ENCODE results near the gene LAMA4.

The LAMA4 gene

GRCh38 chr6:112291161-112291762 is 36.9 kb upstream of the LAMA4 start:
- no peak overlapping the region for H3K27ac ChIP-seq (replicated peaks; ENCODE audit: low read length)
- no peak overlapping the region for H2AK5ac ChIP-seq (ENCODE audit: low read depth, low read length)
- H3K4me1 ChIP-seq (ENCODE audit: control insufficient read depth in 2 of 2, insufficient read depth in 1 of 2, low read depth in 1 of 2, low read length in 2 of 2): peaks cover 6 to 8% of the 10 kb centered on the region in 2 donors
- no peak overlapping the region for H3K4me3 ChIP-seq (ENCODE audit: low read length in 2 of 2)
- no peaks in the 10 kb centered on the region for H3K27me3 ChIP-seq (ENCODE audit: control insufficient read depth in 3 of 3, insufficient read depth in 3 of 3, low read depth in 1 of 3, low read length in 3 of 3)
- H3K36me3 ChIP-seq (replicated peaks in 1 of 2; ENCODE audit: control insufficient read depth in 2 of 2, insufficient read depth in 2 of 2, low read length in 2 of 2): no peaks in the 10 kb centered on the region
- H2AFZ ChIP-seq (ENCODE audit: low read length): no peak overlapping the region
- no peaks in the 10 kb centered on the region for H3K9me3 ChIP-seq (replicated peaks in 1 of 2; ENCODE audit: control insufficient read depth in 2 of 2, insufficient read depth in 1 of 2, low read depth in 1 of 2, low read length in 2 of 2)
- H2BK12ac ChIP-seq (ENCODE audit: low read length): no peak overlapping the region
- no peak overlapping the region for H2BK120ac ChIP-seq (ENCODE audit: low read depth, low read length)
- no CpG with 5 or more reads among the region's 1 CpG for WGBS, 2 donors (ENCODE audit: extremely low coverage in 2 of 2, insufficient read length in 2 of 2, insufficient replicate concordance in 1 of 2)
- no peak overlapping the region for H3K14ac ChIP-seq (ENCODE audit: low read length)
- no peaks in the 10 kb centered on the region for H3K79me1 ChIP-seq (ENCODE audit: low read depth, low read length)
- no peak overlapping the region for H3K9ac ChIP-seq (ENCODE audit: low read depth, low read length, poor library complexity)
- H4K91ac ChIP-seq (ENCODE audit: low read depth, low read length, poor library complexity): no peak overlapping the region
- H4K8ac ChIP-seq (ENCODE audit: low read depth, low read length): no peak overlapping the region
- H3K23ac ChIP-seq (ENCODE audit: low read depth, low read length, poor library complexity): no peak overlapping the region
- no peak for DNase-seq (ENCODE audit: low spot score)
- no peak overlapping the region for H2BK15ac ChIP-seq (ENCODE audit: low read length)
- no peak overlapping the region for H3K4me2 ChIP-seq (ENCODE audit: insufficient read depth, low read length, poor library complexity, severe bottlenecking)
- no peak overlapping the region for H2BK5ac ChIP-seq (ENCODE audit: low read length)
- no peak overlapping the region for H3K4ac ChIP-seq (ENCODE audit: low read length)
- no peak overlapping the region for H3K18ac ChIP-seq (ENCODE audit: low read length)

GRCh38 chr6:112289038-112289566 is 34.7 kb upstream of the LAMA4 start:
- DNase-seq (ENCODE audit: low spot score): no peak
- WGBS, 2 donors (ENCODE audit: extremely low coverage in 2 of 2, insufficient read length in 2 of 2, insufficient replicate concordance in 1 of 2): no CpG with 5 or more reads among the region's 4 CpGs
- no peak overlapping the region for H3K27ac ChIP-seq (replicated peaks; ENCODE audit: low read length)

GRCh38 chr6:112288475-112288874 is 34.1 kb upstream of the LAMA4 start:
- H2AK5ac ChIP-seq (ENCODE audit: low read depth, low read length): no peak overlapping the region
- no peak overlapping the region for H3K4me2 ChIP-seq (ENCODE audit: insufficient read depth, low read length, poor library complexity, severe bottlenecking)
- no peak overlapping the region for H3K14ac ChIP-seq (ENCODE audit: low read length)
- H2BK12ac ChIP-seq (ENCODE audit: low read length): no peak overlapping the region
- peak overlapping the region; percentile 86 for H2AFZ ChIP-seq (ENCODE audit: low read length)
- no peak overlapping the region for H4K8ac ChIP-seq (ENCODE audit: low read depth, low read length)
- no peaks in the 10 kb centered on the region for H3K9me3 ChIP-seq (replicated peaks in 1 of 2; ENCODE audit: control insufficient read depth in 2 of 2, insufficient read depth in 1 of 2, low read depth in 1 of 2, low read length in 2 of 2)
- H2BK5ac ChIP-seq (ENCODE audit: low read length): no peak overlapping the region
- H3K18ac ChIP-seq (ENCODE audit: low read length): no peak overlapping the region
- no peak overlapping the region for H2BK120ac ChIP-seq (ENCODE audit: low read depth, low read length)
- no peak overlapping the region for H2BK15ac ChIP-seq (ENCODE audit: low read length)
- H3K4ac ChIP-seq (ENCODE audit: low read length): no peak overlapping the region
- H3K9ac ChIP-seq (ENCODE audit: low read depth, low read length, poor library complexity): no peak overlapping the region
- H3K36me3 ChIP-seq (replicated peaks in 1 of 2; ENCODE audit: control insufficient read depth in 2 of 2, insufficient read depth in 2 of 2, low read length in 2 of 2): no peaks in the 10 kb centered on the region
- no peak overlapping the region for H3K23ac ChIP-seq (ENCODE audit: low read depth, low read length, poor library complexity)
- H3K27me3 ChIP-seq (ENCODE audit: control insufficient read depth in 3 of 3, insufficient read depth in 3 of 3, low read depth in 1 of 3, low read length in 3 of 3): no peaks in the 10 kb centered on the region
- no peak for DNase-seq (ENCODE audit: low spot score)
- no peak overlapping the region for H4K91ac ChIP-seq (ENCODE audit: low read depth, low read length, poor library complexity)
- no peak overlapping the region for H3K27ac ChIP-seq (replicated peaks; ENCODE audit: low read length)
- no peak overlapping the region for H3K4me3 ChIP-seq (ENCODE audit: low read length in 2 of 2)
- H3K79me1 ChIP-seq (ENCODE audit: low read depth, low read length): no peaks in the 10 kb centered on the region
- H3K4me1 ChIP-seq (ENCODE audit: control insufficient read depth in 2 of 2, insufficient read depth in 1 of 2, low read depth in 1 of 2, low read length in 2 of 2): peaks cover 6 to 8% of the 10 kb centered on the region in 2 donors

More at GRCh38 chr6:112289038-112289566, 34.7 kb upstream of the LAMA4 start:
- Histone ChIP-seq H2BK15ac (ENCODE audit: low read length) (no peak overlapping the region), H2BK120ac (ENCODE audit: low read depth, low read length) (no peak overlapping the region), H3K9me3 (replicated peaks in 1 of 2; ENCODE audit: control insufficient read depth in 2 of 2, insufficient read depth in 1 of 2, low read depth in 1 of 2, low read length in 2 of 2) (no peaks in the 10 kb centered on the region), H3K9ac (ENCODE audit: low read depth, low read length, poor library complexity) (no peak overlapping the region), H3K36me3 (replicated peaks in 1 of 2; ENCODE audit: control insufficient read depth in 2 of 2, insufficient read depth in 2 of 2, low read length in 2 of 2) (no peaks in the 10 kb centered on the region), H4K91ac (ENCODE audit: low read depth, low read length, poor library complexity) (no peak overlapping the region), H3K79me1 (ENCODE audit: low read depth, low read length) (no peaks in the 10 kb centered on the region), H2BK12ac (ENCODE audit: low read length) (no peak overlapping the region), H3K23ac (ENCODE audit: low read depth, low read length, poor library complexity) (no peak overlapping the region), H3K4me1 (ENCODE audit: control insufficient read depth in 2 of 2, insufficient read depth in 1 of 2, low read depth in 1 of 2, low read length in 2 of 2) (peaks cover 6 to 8% of the 10 kb centered on the region in 2 donors), H3K14ac (ENCODE audit: low read length) (no peak overlapping the region), H2BK5ac (ENCODE audit: low read length) (peak overlapping the region; percentile 26), H3K4ac (ENCODE audit: low read length) (no peak overlapping the region), H3K4me2 (ENCODE audit: insufficient read depth, low read length, poor library complexity, severe bottlenecking) (no peak overlapping the region), H3K18ac (ENCODE audit: low read length) (no peak overlapping the region), H3K27me3 (ENCODE audit: control insufficient read depth in 3 of 3, insufficient read depth in 3 of 3, low read depth in 1 of 3, low read length in 3 of 3) (no peaks in the 10 kb centered on the region), H2AFZ (ENCODE audit: low read length) (peak overlapping the region; percentile 86), H4K8ac (ENCODE audit: low read depth, low read length) (no peak overlapping the region), H2AK5ac (ENCODE audit: low read depth, low read length) (no peak overlapping the region), H3K4me3 (ENCODE audit: low read length in 2 of 2) (no peak overlapping the region)

- Histone ChIP-seq H3K36me3 (replicated peaks in 1 of 2; ENCODE audit: control insufficient read depth in 2 of 2, insufficient read depth in 2 of 2, low read length in 2 of 2) (no peaks in the 10 kb centered on the region), H2AFZ (ENCODE audit: low read length) (no peak overlapping the region), H3K14ac (ENCODE audit: low read length) (no peak overlapping the region), H2BK5ac (ENCODE audit: low read length) (no peak overlapping the region), H3K18ac (ENCODE audit: low read length) (no peak overlapping the region), H3K9ac (ENCODE audit: low read depth, low read length, poor library complexity) (no peak overlapping the region), H2BK120ac (ENCODE audit: low read depth, low read length) (no peak overlapping the region), H3K4me1 (ENCODE audit: control insufficient read depth in 2 of 2, insufficient read depth in 1 of 2, low read depth in 1 of 2, low read length in 2 of 2) (peaks cover 6 to 8% of the 10 kb centered on the region in 2 donors), H3K9me3 (replicated peaks in 1 of 2; ENCODE audit: control insufficient read depth in 2 of 2, insufficient read depth in 1 of 2, low read depth in 1 of 2, low read length in 2 of 2) (no peaks in the 10 kb centered on the region), H4K91ac (ENCODE audit: low read depth, low read length, poor library complexity) (no peak overlapping the region), H3K4me2 (ENCODE audit: insufficient read depth, low read length, poor library complexity, severe bottlenecking) (no peak overlapping the region), H2BK15ac (ENCODE audit: low read length) (no peak overlapping the region), H3K4ac (ENCODE audit: low read length) (no peak overlapping the region), H3K23ac (ENCODE audit: low read depth, low read length, poor library complexity) (no peak overlapping the region), H2BK12ac (ENCODE audit: low read length) (no peak overlapping the region), H3K27ac (replicated peaks; ENCODE audit: low read length) (no peak overlapping the region), H3K4me3 (ENCODE audit: low read length in 2 of 2) (no peak overlapping the region), H3K79me1 (ENCODE audit: low read depth, low read length) (no peaks in the 10 kb centered on the region), H4K8ac (ENCODE audit: low read depth, low read length) (no peak overlapping the region), H2AK5ac (ENCODE audit: low read depth, low read length) (no peak overlapping the region), H3K27me3 (ENCODE audit: control insufficient read depth in 3 of 3, insufficient read depth in 3 of 3, low read depth in 1 of 3, low read length in 3 of 3) (no peaks in the 10 kb centered on the region)
- WGBS, 2 donors (ENCODE audit: extremely low coverage in 2 of 2, insufficient read length in 2 of 2, insufficient replicate concordance in 1 of 2): no CpG with 5 or more reads among the region's 4 CpGs
- DNase-seq (ENCODE audit: low spot score): no peak
Measured at GRCh38 chr6:112287577-112288225, 33.3 kb upstream of the LAMA4 start.

Measured in neuronal stem cell (in vitro differentiated cells).